RWPE2 (cell line): ENCODE results near the gene C17orf67.

ENCODE experiments used
- ATAC-seq: fragments of 200-7000 bp; cut with Tn5 transposase; 3 replicates; pipeline ENCODE4 v1.9.1; 2021; ENCODE audit warnings: low read depth
- DNase-seq: peaks from one replicate; pipeline ENCODE4 v3.0.0-alpha.2; 2020; ENCODE audit warnings: low spot score
- H3K27ac ChIP-seq: fragments of 450-650 bp; 2 replicates; pipeline ENCODE4 v1.5.1; 2017; ENCODE audit warnings: mild to moderate bottlenecking; ENCODE audit not compliant: poor library complexity, severe bottlenecking
- H3K27me3 ChIP-seq: fragments of 250-450 bp; sonication (Bioruptor Pico); 2 replicates; pipeline ENCODE4 v1.5.1; 2021; ENCODE audit warnings: mild to moderate bottlenecking, moderate library complexity; ENCODE audit not compliant: insufficient read depth, poor library complexity, severe bottlenecking
- H3K36me3 ChIP-seq: fragments of 250-450 bp; sonication (Bioruptor Pico); 2 replicates; pipeline ENCODE4 v1.5.1; 2020; ENCODE audit warnings: low read depth, mild to moderate bottlenecking, moderate library complexity
- H3K4me1 ChIP-seq: fragments of 250-450 bp; sonication (Bioruptor Pico); 2 replicates; pipeline ENCODE4 v1.5.1; 2021; ENCODE audit warnings: mild to moderate bottlenecking, moderate library complexity; ENCODE audit not compliant: insufficient read depth, poor library complexity, severe bottlenecking
- H3K4me3 ChIP-seq: fragments of 250-450 bp; sonication (Bioruptor Pico); 2 replicates; pipeline ENCODE4 v1.5.1; 2021; ENCODE audit warnings: mild to moderate bottlenecking, moderate library complexity; ENCODE audit not compliant: severe bottlenecking
- H3K9me3 ChIP-seq: fragments of 250-450 bp; sonication (Bioruptor Pico); 2 replicates; pipeline ENCODE4 v1.5.1; 2021; ENCODE audit warnings: mild to moderate bottlenecking, moderate library complexity; ENCODE audit not compliant: severe bottlenecking
- TF ChIP-seq, protein P1 (sequence below): fragments of 450-650 bp; IDR thresholded peaks from one replicate; pipeline ENCODE4 v1.5.1; 2017; ENCODE audit warnings: mild to moderate bottlenecking, moderate library complexity; ENCODE audit not compliant: poor library complexity, severe bottlenecking

The C17orf67 gene

DNA sequence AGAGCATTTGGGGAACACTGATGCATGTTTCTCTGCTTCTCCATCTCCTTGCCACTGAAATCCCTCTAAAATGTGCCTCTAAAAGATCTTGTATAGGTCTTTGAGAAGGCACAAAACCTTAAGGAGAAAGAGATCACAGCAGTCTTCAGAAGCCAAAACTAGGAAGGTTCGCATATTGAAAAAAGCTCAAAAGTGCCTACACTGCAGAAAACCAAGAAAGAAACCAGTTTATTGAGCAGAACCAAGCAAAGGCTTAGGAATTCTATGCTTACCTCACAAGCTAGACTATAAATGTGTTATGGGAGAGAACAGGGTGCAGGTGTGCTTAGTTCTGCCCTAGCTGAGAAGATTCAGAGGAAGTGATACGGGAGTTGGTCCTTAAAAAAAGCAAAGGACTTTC, 16.9 kb upstream of the C17orf67 start:
- H3K4me3 ChIP-seq, result no peak overlapping the region
- H3K27me3 ChIP-seq, result no peaks in the 10 kb centered on the region
- DNase-seq (no peak), ATAC-seq (no peak)
- H3K27ac ChIP-seq, result no peak overlapping the region
- TF ChIP-seq, protein P1, sequence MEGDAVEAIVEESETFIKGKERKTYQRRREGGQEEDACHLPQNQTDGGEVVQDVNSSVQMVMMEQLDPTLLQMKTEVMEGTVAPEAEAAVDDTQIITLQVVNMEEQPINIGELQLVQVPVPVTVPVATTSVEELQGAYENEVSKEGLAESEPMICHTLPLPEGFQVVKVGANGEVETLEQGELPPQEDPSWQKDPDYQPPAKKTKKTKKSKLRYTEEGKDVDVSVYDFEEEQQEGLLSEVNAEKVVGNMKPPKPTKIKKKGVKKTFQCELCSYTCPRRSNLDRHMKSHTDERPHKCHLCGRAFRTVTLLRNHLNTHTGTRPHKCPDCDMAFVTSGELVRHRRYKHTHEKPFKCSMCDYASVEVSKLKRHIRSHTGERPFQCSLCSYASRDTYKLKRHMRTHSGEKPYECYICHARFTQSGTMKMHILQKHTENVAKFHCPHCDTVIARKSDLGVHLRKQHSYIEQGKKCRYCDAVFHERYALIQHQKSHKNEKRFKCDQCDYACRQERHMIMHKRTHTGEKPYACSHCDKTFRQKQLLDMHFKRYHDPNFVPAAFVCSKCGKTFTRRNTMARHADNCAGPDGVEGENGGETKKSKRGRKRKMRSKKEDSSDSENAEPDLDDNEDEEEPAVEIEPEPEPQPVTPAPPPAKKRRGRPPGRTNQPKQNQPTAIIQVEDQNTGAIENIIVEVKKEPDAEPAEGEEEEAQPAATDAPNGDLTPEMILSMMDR, result no peak
- H3K9me3 ChIP-seq, result no peaks in the 10 kb centered on the region
- H3K4me1 ChIP-seq, result no peaks in the 10 kb centered on the region
- H3K36me3 ChIP-seq, result peaks cover 65% of the 10 kb centered on the region

DNA sequence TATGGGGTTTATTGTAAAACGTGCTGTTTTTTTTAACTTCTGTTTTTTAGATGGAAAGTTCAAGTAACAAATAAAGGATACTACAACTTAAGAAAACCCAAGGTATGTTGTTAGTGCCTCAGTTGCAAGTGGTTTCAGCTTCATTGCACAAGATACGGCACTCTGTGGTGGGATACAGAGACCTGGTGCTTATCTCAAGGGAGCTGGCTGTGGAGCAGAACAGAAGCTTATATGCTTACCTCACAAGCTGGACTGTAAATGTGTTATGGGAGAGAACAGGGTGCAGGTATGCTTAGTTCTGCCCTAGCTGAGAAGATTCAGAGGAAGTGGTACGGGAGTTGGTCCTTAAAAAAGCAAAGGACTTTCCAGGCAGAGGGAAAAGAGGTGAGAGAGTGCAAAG, 15.4 kb upstream of the C17orf67 start:
- Histone ChIP-seq H3K4me3 (no peak overlapping the region), H3K27me3 (no peaks in the 10 kb centered on the region), H3K27ac (no peak overlapping the region), H3K4me1 (no peaks in the 10 kb centered on the region), H3K9me3 (no peaks in the 10 kb centered on the region), H3K36me3 (peaks cover 64% of the 10 kb centered on the region)
- DNase-seq (no peak), ATAC-seq (no peak)
- TF ChIP-seq, protein P1, result no peak

DNA sequence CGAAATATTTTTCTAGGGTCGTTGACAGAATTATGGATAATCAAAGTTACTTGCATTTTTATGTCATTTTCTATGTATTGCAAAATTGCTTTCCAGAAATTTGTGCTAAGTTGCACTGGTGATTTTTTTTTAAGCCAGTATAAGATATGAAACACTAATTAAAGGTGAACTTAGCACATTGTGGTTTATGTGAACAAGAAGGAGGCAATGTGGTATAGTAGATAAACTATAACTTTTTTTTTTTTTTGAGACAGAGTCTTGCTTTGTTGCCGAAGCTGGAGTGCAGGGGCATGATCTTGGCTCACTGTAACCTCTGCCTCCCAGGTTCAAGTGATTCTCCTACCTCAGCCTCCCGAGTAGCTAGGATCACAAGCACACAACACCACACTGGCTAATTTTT, 13.4 kb upstream of the C17orf67 start:
- H3K36me3 ChIP-seq, result peaks cover 73% of the 10 kb centered on the region
- no peaks in the 10 kb centered on the region for H3K27me3 ChIP-seq
- H3K4me3 ChIP-seq, result no peak overlapping the region
- DNase-seq (no peak), ATAC-seq (no peak)
- no peaks in the 10 kb centered on the region for H3K9me3 ChIP-seq
- TF ChIP-seq, protein P1, result no peak
- no peak overlapping the region for H3K27ac ChIP-seq
- no peaks in the 10 kb centered on the region for H3K4me1 ChIP-seq

DNA sequence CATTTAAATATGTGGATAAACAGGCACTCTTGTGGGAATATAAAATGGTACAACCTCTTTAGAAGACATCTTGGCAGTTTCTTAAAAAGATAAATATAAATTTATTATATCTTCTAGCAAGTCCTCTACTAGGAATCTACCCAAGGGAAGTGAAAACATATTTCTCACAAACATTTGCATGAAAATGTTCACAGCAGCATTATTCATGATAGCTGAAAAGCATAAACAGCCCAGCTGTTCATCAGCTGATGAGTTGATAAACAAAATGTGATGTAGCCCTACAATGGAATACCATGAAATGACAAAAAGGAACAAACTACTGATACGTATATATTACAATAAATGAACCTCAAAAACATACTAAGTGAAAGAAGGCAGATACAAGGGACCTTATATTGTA, 12.2 kb upstream of the C17orf67 start:
- no peaks in the 10 kb centered on the region for H3K4me1 ChIP-seq
- no peak for ATAC-seq
- no peaks in the 10 kb centered on the region for H3K27me3 ChIP-seq
- TF ChIP-seq, protein P1, result no peak
- no peak for DNase-seq
- H3K4me3 ChIP-seq, result no peak overlapping the region
- H3K36me3 ChIP-seq, result peaks cover 69% of the 10 kb centered on the region
- no peak overlapping the region for H3K27ac ChIP-seq
- no peaks in the 10 kb centered on the region for H3K9me3 ChIP-seq

DNA sequence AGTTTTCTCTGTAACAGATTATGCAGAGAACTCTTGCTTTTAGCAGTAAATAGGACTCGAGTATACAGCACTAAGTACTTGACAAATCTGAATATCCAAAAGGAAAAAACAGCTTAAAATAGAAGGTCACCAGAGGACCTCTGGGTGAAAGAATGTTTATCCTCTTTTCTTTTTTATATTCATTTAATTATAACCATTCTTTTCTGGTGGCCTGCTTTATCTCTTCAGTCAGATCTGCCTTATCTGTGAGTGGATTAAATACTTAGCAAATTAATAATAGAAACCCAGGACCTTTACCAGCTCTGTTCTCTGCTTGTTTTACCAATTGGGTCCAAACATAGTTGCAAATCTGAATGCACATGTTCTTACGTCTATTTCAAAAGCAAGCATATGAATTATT, 8.9 kb upstream of the C17orf67 start:
- peaks cover 60% of the 10 kb centered on the region for H3K36me3 ChIP-seq
- ATAC-seq (no peak), DNase-seq (no peak)
- H3K4me3 ChIP-seq, result no peak overlapping the region
- no peaks in the 10 kb centered on the region for H3K27me3 ChIP-seq
- no peaks in the 10 kb centered on the region for H3K9me3 ChIP-seq
- TF ChIP-seq, protein P1, result no peak
- no peak overlapping the region for H3K27ac ChIP-seq
- no peaks in the 10 kb centered on the region for H3K4me1 ChIP-seq
